ENCODE measurements around the gene ACBD6.

- TF ChIP-seq POLR2AphosphoS5 (IDR thresholded peaks at IDR 0.05; ENCODE audit: low read depth) (no peak), CTCF (IDR thresholded peaks at IDR 0.05; ENCODE audit: insufficient read depth, low read length) (no peak), REST (IDR thresholded peaks at IDR 0.05; ENCODE audit: insufficient replicate concordance, low read depth) (no peak), GABPA (IDR thresholded peaks at IDR 0.05; ENCODE audit: low read depth) (no peak), SPI1 (IDR thresholded peaks at IDR 0.05; ENCODE audit: borderline replicate concordance, low read depth) (no peak)
Measured at GRCh38 chr1:180550241-180550640, 47.9 kb upstream of the ACBD6 start.
